LoVo (cell line): ENCODE measurements around the gene FCHO2.

ENCODE experiments used
- DNase-seq: peaks from one replicate; pipeline ENCODE4 v3.0.0-alpha.2; 2016; ENCODE audit warnings: low spot score

FCHO2 gene

DNA sequence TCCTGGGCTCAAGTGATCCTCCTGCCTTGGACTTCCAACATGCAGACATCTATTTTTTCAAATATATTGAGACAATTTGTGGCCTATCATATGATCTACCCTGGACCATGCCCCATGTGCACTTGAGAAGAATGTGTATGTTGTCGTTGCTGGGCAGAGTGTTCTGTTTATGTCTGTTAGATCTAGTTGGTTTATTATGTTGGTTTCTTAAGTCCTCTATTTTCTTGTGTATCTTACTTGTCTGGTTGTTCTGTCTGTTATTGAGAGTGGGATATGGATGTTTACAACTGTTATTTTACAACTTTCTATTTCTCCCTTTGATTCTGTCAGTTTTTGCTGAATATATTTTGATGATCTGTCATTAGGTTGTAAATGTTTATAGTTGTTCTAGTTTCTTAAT lies 154.3 kb downstream of the FCHO2 start:
- DNase-seq: no peak

DNA sequence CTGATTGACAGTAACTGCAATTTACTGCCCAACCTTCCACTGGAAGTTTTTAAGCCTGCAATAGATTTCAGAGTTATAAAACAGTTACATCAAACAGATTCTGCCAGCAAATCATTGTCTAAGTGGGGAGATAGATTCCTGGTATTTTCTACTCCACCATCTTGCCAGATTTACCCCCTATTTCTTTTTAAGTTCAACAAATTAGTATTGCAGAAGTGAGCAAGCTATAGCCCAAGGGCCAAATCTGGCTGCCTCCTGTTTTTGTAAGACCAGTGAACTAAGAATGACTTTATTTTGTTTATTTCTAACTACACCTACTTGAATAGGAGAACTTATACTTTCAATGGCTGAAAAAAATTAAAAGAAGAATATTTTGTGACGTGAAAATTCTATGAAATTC lies 155.7 kb downstream of the FCHO2 start:
- no peak for DNase-seq

DNA sequence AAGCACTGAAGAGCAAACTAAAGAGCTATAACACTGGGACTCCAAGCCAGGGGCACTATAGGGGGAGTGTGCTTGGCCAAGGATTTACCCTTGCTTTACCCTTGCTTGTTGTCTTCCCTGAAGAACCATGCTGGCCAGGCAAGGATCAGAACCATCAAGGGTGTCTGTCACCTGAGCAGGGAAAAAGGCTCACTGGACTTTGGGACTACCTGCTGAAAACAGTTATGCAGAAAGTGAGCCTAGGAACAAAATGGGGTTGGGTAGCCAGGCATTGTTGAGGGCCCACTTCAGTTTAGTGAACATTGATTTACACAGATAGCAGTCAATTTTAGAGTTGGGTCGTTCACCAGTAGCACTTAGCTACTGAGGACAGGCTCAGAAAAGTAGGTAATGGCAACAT lies 156.5 kb downstream of the FCHO2 start:
- no peak for DNase-seq

DNA sequence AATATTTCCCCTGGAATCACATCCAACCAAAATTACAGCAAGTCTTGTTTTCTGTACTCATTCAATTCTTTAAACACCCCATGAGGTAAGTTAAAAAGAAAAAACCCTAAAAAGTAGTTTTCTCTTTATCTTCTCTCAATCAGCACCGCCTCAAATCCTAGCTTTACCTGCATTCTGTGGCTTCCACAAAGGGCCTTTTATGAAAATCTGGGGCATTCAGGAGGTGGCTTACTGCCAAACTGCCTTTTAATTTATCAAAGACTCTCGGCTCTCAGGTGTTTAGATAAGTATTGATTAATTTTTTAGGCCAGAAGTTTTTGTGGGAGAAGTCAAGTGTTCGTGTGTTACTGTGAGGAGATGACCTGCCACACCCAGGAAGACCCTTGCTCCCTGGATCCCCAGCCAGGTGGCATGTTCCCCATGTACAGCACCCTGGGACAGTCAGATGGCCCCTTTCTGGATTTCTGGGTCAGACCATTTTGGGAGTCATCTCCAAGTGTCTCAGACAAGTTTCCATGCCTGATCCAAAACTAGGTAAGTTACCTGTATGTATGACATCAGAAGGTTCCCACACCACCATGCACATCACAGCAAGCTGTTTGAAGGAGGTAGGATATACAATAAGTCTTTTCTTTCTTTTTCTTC lies 158.3 kb downstream of the FCHO2 start:
- DNase-seq: no peak

DNA sequence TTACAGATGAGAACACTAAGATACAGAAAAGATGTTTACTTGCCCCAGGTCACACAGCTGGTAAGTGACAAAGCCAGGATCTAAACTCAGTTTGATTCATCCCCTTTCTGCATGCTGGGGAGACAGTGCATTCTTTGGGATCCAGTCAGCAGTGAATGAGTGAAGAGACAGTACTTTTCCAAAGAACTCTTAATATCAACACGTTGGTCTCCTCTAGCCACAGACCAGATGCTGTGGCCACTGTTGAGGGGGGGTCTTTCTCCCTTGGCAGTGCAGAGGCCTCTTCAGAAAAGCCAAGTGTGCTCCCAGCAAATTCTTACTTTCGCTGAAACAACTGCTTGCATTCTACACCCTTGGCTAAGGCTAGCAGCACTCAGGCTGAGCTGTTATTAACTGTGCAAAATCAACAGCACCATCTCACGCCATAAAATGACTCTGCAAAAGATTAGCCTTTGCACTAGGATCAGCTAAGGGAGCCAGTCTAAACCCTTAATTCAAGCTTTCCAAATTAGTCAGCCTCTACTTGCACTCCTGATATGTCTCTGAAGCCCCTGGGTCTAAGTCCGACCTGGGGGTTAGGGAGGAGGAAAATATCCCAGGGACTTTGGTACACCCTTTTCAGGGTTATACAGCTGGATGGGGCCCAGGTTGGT lies 159.7 kb downstream of the FCHO2 start:
- DNase-seq: no peak

DNA sequence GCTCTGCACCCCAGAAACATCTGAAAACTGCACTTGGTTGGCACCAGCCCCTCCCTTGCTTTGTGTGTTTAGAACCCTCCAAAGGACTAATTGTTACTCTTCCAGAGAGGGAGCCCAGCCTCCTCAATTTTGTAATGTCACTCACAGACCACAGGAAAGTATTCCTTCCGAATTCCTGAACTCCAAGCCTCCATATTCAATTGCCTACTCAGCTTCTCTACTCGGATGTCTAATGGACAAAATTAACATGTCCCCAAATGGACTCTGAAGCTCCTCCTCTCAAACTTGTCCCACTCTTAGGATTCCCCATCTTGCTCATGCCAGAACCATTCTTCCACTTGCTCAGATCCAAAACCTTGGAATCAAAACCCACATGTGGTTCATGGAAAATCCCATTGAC lies 160.7 kb downstream of the FCHO2 start:
- DNase-seq: no peak

DNA sequence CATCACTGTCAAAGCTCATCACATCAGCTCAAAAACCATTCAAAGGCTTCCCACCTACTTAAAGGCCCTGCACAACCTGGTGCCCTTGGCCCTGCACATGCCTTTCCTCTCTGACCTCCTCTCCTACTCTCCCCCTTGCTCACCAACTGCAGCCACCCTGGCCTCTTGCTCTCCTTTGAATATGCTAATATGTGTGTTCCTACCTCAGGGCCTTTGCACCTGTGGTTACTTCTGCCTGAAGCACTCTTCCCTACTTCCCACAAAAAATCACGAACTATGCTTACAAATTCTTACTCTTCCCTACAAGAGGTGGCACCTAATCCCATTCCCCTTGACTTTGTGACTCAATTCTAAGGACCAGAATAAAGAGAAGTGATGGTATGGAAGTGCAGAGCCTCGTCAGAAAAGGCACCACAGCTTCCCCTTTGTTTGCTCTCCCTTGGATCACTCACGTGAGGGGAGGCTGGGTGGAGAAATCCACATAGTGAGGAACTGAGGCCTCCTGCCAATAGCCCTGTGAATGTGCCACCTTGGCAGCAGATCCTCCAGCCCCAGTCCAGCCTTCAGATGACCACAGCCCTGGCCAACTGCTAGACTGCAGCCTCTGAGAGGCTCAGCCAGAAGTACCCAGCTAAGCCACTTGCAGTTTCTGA lies 161.4 kb downstream of the FCHO2 start:
- no peak for DNase-seq

DNA sequence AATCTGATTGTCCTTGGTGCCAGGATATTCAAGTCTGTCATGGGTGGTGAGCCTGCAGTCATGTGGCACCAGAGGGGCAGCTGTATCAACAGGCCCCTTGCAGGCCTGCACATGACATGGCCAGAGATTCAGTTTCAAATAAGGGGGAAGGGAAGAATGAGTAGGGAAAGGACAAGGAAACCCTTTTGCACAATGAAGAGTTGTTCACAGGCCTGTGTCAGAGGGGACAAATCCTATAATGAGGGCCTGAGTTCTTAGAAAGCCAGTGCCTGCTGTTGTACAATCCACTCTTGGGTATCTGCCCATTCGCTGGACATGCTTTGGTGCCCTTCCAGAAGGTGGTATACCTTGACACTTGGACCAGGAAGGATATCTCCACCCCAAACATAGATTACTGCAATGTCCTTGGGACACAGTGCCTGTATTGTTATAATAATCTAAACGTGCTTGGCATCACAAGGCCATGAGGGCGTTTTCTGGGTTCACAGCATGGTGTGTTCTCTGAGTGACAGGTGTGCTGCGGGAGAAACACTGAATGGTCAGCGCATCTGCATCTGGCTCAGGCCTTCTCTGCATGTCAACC lies 162.6 kb downstream of the FCHO2 start:
- DNase-seq: no peak

DNA sequence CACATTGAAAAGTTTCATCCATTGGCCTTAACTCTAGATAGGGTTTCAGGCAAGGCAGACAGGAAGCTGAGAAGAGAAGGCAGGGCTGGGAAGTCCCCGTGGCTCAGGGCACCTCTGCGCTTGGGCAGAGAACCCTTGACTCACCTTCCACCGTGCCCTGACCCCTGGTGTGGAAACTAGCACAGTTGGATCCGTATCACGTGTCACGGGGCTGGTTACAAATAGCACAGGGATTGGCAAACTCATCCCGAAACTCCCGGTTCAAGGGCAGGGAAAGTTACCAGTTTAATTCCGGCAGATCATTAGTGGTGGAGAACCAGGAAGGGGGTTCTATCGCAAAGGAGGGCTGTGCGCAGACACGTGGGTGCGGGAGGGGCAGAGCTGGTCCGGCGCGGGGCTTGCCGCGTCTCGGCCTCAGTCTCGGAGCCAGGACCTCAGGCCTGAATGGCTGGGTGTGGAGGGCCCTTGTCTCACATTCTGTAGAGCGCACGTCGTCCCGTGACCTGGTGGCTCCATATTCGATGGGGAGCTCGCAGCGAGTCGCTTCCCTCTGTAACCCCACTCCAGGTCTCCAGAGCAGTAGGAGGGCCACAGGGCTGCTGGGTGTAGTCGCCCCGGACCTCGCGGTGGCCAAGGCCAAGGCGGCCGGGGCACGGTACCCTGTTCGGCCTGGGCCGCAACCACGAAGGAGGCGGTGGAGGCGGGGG lies 163.8 kb downstream of the FCHO2 start:
- DNase-seq: no peak

DNA sequence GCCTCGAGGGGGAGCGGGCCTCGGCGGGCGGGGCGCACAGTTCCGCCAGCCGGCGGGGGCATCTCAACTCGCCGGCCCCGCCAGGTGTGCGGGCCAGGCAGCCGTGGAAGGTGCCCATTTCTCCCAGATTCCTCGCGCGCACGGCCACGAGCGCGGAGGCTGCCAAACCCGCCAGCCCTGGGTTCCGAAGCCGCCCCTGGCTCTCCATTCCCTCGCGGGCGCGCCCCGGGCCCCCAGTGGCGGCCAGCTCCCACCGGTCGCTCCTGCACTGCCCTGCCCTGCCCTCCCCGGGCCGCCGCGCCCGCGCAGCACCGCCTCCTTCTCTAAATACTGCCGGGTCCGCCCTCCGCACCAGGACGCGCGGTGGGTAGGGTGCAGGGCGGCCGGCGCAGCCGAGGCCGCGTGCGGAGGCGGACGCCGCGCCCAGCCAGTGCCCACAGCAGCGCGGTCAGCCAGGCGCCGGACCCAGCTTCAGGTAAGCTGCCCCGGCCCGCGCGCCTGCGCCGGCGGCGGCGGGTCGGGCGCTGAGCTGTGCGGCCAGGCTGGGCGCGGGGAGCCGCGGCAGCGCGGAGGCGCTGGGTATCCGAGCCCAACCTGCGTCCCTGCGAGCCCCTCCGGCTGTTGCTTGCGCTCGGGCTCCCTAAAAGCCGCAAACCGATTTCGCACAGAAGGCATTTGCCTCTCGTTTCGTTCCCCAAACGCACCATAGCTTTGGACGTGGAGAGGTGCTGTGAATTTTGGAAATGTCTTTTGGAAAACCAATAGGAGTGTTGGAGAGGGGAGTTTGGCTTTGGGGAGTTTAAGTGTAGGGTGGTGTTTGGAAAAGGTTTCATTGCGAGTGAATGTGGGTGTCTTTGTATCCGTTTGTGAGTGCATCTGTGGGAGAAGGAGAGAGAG lies 164.6 kb downstream of the FCHO2 start, which contains the start of gene TMEM171:
Gene TMEM171, plus strand, starts transcription at position 354 of the 897 bp plus-strand sequence. CDS start 2,799 bp downstream, outside the sequence.
- DNase-seq: peak; percentile 81

DNA sequence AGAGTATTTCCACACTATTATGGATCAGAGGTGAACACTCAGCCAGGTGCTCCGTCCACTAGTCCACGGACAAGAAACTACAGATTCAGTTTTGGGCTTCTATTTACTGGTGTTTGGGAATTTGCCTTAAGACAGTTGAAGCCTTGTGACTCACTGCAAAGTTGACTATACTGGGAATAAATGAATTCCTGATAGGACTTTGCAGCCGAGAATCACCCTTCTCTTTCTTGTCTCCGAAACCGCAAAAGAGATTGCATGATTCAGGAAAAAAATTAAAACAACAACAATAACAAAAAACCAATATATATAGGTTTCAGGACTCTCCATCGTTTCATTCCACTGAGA lies 165.2 kb downstream of the FCHO2 start:
- peak; percentile 5 for DNase-seq

DNA sequence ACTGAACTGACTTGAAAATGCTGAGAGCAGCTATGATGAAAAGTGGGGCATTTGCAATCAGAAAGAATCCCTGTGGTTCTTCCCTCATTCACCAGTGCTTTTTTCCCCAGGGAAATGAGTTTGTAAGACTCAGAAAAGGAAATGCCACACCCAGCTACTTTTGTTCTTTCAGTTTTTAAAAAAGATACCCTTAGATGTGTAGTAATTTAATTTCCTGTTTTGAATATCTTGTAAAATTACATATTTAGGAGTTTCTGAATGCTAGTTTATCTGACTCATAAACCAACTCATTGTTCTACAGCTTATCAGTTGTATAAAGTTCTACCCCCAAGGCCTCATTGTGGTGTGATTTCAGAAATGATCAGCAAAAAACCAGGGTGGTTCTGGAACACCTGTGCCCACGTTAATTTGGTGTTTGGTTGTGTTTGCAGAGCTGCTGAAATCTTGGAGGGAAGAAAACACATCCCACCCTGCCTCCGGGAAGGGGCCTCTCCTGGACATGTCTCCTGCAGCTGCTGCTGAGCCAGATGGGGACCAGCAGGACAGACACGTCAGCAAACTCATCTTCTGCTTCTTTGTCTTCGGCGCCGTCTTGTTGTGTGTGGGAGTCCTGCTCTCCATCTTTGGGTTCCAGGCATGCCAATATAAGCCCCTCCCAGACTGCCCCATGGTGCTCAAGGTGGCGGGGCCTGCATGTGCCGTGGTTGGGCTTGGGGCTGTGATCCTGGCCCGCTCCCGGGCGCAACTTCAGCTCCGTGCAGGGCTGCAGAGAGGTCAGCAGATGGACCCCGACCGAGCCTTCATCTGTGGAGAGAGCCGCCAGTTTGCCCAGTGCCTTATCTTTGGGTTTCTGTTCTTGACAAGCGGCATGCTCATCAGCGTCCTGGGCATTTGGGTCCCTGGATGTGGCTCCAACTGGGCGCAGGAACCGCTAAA lies 167.3 kb downstream of the FCHO2 start:
- DNase-seq: no peak

DNA sequence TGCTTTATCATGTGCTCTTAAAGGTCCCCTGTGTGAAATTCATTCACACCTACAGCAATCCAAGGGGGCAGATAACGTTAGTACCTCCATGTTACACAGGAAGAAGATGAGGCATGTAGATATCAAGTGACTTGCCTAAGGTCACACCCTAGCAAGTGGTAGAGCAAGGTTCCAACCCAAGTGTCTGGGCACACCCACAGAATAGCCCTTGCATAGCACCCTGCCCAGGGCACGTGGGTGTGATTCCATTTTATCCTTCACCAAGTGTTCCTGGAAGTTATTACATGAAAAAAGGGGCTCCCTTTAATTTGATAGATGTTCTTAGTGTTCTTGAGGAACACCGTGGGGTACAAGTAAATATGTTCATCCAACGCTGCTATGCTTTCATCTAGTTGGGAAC lies 169.4 kb downstream of the FCHO2 start:
- no peak for DNase-seq

DNA sequence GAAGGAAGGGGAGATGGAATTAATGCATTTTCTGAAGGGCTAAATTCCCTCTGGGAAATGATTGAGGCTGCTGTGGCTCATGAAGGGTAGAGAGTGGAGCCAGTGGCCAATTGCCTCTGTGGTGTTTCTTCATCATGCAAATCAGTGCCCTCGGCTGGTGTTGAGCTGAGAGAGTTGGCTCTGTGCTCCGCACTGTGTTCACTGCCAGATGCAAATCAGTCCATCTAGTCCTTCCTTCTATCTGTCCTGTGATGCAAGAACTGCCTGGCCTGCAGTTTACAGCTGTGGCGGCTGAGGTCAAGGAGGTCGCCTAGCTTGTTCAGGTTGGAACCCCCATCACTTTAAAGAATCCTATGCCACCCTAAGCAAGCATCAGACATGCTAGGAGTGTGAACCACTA lies 170.5 kb downstream of the FCHO2 start:
- DNase-seq: no peak

DNA sequence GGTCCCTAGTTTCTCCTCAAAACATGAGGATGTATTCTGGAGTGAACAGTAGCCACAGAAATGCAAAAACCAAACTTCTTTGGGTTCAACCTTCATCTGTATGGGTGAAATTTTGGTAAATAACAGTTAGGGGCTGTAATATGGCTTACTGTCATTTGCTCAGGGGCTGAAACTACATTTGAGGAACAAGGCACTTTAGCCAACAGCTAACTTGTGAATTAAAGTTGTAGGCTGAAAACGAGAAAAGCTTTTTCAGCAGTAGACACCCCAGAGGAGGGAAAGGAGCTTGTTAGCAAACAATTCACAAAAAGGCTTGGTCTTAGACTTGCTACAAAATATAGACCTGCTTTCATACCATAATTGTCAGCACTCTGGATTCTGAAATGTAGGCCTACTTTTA lies 171.1 kb downstream of the FCHO2 start:
- no peak for DNase-seq

DNA sequence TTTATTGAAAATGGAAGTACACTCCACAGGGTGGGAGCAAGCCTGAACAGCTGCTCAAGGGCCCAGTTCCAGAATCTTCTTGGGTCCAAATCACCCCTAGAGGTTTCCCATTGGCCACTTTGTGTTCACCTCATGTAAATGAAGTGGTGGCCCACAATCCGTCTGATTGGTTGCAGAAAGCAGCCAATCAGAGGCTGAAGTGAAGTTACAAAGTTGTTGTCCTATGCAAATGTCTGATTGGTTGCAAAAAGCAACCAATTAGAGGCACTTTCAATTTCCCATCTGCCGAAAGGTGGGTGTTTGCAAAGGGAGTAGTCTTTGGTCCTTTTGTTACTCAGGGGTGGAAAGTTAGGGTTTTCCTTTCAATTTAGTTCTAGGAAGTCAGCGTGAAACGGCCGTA lies 173.3 kb downstream of the FCHO2 start:
- no peak for DNase-seq

DNA sequence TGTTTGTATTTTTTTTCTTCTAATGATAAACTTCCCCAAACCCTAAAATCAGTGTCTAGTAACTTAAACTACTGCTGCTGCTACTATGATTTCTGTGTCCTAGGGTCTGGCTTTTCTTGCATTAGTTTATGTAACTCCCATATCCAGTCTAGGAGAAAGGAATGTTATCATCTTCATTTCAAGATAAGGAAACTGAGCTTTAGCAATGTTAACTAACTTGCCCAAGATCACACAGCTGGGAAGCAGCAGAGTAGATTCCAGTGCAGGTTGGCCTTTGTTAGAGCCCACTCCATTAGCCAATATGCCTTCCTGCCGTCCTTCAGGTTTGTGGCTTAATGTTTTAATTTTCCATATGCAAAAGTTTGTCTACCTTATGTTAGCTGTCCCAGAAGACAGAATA lies 175.0 kb downstream of the FCHO2 start:
- DNase-seq: no peak

DNA sequence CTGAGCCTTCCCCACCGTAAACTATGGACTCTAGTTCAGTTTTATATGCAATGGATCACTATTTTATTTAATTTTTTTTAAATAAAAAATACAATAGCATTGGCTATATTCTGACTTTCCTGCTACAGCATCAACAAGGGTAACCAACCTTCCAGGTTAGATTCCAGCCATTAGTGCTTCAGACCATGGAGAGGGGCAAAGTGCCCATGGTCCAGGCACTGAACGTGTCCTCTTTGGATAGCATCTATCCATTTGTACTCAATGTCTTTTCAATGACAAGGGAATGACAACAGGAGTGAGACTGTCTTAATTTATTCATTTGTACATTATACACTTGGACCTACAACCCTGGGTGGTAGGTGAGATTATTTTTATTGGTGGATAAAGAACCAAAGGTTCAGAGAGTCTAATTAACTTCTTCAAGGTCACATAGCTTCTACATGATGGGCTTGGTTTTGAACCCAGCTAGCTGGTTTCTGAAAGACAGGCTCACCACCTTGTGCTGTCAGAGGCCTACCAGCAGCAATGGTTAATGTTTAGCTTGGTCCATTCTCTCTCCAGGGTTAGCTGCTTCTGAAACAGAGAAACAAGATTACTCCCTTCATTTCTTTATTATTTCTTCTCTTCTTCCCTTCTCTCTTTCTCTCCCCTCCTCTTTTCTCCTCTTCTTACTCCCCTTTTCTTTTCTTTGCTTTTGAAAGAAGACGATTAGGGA lies 176.0 kb downstream of the FCHO2 start:
- no peak for DNase-seq

DNA sequence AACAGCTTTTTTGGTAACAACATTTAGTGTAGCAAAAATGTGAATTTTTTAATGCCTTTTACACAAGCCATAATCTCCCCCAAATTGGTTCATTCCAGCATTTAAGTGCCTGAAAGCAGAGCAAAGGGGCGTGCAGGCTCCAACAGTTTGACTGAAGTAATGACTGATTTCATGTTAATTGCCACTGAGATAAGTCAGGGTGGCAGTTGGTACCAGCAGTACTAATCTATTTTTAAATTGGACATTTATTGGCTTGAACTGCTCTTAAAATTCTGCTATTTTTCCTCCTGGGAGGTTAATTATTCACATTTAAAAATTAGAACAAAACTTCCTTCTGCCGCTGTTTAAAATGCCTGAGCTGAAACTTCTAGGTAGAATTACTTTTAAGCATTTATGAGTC lies 176.9 kb downstream of the FCHO2 start:
- no peak for DNase-seq

DNA sequence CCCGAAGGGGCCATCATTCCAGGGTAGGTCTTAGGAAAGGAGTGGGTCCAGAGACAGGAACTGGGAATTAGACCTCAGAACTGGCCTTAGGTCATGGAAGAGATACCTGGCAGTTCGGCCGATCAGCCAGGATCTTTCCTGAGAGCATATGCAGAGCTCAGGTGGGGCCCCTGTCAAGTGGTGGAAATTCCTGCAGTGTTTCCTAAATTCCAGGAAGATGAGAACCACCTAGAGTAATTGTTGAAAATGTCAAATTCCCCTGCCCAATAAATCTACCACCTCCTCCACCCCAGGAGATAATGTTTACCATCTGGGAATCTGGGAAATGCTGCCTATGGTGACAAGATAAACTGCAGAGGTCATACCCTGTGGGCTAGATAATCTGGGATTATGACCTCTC lies 179.2 kb downstream of the FCHO2 start:
- DNase-seq: no peak
